ENCODE results near the gene SLC20A1.

SLC20A1 gene

DNA sequence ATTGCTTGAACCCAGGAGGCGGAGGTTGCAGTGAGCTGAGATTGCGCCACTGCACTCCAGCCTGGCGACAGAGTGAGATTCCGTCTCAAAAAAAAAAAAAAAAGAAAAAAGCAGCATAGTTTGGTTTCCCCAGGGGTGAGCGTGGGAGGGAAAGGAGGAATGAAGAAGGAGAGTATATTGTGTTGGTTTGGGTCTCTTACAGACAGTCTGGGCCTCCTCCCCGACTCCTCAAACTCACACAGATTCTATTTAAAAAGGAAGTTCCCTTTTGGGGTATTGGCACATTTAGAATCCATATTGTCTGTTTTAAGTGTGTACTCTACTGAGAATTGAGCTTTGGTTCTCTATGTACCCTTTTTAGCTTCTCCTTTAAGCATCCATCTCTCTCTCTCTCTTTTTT is 27.4 kb upstream of the SLC20A1 start:
- TF ChIP-seq, protein P1, sequence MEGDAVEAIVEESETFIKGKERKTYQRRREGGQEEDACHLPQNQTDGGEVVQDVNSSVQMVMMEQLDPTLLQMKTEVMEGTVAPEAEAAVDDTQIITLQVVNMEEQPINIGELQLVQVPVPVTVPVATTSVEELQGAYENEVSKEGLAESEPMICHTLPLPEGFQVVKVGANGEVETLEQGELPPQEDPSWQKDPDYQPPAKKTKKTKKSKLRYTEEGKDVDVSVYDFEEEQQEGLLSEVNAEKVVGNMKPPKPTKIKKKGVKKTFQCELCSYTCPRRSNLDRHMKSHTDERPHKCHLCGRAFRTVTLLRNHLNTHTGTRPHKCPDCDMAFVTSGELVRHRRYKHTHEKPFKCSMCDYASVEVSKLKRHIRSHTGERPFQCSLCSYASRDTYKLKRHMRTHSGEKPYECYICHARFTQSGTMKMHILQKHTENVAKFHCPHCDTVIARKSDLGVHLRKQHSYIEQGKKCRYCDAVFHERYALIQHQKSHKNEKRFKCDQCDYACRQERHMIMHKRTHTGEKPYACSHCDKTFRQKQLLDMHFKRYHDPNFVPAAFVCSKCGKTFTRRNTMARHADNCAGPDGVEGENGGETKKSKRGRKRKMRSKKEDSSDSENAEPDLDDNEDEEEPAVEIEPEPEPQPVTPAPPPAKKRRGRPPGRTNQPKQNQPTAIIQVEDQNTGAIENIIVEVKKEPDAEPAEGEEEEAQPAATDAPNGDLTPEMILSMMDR (IDR thresholded peaks at IDR 0.05; ENCODE audit: low read length, missing control alignments): no peak
- DNase-seq (ENCODE audit: low read depth): peak; percentile 48
- no peak overlapping the region for H3K4me3 ChIP-seq (replicated peaks; ENCODE audit: low read depth, low read length)

DNA sequence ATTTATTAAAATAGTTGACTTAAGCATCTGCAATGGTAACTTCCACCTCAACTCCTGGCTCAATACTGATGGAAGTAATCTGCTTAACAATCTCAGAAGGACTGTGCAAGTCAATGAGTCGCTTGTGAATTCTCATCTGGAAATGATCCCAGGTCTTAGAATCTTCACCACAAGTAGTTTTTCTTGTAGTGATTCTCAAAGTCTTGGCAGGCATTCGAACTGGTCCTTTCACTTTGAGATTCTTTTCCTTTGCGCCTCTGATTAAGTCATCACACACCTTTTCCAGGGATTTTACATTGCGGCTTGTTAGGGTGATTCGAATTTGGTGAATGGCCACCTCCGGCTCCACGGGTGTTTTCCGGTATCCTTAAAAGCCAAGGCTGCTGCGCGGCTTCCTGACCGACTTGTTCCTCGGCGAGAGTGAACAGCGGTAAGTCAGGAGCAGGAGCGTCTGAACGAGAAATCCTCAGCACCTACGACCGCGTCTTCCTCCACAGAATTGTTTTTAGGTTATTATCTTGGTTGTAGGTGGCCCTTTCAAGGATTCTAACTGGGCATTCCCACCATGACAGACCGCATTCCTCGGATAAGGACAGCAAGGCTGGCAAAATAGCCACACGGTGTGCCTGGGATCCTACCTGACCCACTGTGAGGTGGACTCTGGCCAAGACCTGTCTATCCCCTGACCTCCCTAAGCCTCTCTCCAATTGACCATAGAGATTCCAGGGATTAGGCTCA is 23.8 kb upstream of the SLC20A1 start:
- DNase-seq (ENCODE audit: low read depth): peak; percentile 64
- H3K4me3 ChIP-seq (replicated peaks; ENCODE audit: low read depth, low read length): no peak overlapping the region
- TF ChIP-seq, protein P1 (IDR thresholded peaks at IDR 0.05; ENCODE audit: low read length, missing control alignments): no peak

DNA sequence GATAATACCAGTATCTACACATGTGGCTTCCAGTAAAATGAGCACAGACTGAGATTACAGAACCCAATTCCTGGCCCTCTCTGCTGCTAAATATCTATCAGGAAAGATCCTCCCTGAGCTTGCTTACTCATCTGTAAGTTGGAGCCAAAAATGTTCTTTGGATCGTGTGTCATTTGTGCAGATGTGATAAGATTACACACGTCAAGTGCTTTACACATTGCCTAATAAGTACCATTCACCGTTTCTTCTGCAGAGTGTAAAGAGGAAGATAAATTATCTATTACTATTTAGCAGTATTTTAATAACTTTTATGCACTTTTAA is 23.2 kb upstream of the SLC20A1 start:
- peak; percentile 92 for DNase-seq (ENCODE audit: low read depth)
- no peak overlapping the region for H3K4me3 ChIP-seq (replicated peaks; ENCODE audit: low read depth, low read length)
- TF ChIP-seq, protein P1 (IDR thresholded peaks at IDR 0.05; ENCODE audit: low read length, missing control alignments): no peak

DNA sequence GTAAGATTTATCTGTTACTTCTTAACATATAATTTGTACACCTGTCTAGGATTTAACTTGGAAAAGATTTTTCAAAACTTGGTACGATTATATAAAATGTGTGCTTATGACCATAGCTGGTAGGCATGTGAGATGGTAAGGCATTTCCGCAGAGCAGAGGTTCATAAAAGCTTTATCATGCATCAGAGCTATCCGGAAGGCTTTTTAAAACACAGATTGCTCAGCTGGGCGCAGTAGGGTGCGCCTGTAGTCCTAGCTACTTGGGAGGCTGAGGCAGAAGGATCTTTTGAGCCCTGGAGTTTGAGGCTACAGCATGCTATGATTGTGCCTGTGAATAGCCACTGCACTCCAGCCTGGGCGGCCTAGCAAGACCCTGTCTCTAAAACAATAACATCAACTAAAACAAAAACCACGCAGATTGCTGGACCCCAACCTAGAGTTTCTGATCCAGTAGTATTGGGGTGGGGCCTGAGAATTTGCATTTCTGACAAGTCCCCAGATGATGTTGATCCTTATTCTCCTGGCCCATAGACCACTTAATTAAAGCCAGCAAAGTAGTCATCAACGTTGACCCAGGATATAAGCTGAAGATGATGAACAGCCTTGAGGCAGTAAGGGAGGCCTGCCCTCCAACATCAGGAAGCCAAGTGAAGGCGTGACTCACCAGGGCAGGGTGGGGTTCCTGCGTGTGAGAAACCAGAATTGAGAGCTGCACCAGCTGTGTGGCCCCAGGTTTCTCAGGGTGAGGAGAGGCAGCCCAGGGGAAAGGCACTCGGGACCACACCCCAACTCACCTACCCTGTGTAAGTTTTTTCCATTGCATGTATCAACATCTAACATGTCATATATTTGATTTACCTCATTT is 21.6 kb upstream of the SLC20A1 start:
- H3K4me3 ChIP-seq (replicated peaks; ENCODE audit: low read depth, low read length): peak overlapping the region; percentile 24
- TF ChIP-seq, protein P1 (IDR thresholded peaks at IDR 0.05; ENCODE audit: low read length, missing control alignments): no peak
- DNase-seq (ENCODE audit: low read depth): peak; percentile 76

DNA sequence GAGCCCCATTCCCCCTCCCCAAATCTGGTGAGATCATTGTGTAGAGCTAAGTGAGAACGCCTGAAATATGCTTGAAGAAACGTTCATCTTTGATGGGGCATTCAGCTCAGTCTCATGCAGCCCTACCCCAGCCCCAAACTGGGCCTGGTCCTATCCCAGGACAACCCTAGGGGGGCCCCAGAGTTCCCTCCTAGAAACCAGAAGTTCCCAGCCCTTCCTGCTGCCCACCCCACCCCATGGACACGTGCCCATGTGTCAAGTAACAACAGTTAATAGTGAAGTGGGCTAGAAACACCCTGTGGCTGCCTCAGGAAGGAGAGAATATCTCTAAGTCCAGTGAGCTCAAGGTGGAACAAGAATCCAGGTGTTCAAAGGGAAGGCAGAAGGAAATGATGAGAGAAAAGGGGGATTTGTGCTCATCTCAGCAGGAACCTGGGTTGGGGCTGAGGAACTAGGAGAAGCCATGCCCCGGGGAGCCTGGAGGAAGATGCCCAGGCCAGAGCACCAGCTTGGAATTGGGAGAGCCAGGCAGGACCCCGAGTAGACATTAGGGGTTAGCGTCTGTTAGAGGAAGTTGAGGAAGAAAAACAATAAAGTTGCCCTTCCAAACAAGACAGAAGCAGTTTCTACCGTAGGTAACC is 20.1 kb upstream of the SLC20A1 start:
- DNase-seq (ENCODE audit: low read depth): no peak
- TF ChIP-seq, protein P1 (IDR thresholded peaks at IDR 0.05; ENCODE audit: low read length, missing control alignments): no peak

DNA sequence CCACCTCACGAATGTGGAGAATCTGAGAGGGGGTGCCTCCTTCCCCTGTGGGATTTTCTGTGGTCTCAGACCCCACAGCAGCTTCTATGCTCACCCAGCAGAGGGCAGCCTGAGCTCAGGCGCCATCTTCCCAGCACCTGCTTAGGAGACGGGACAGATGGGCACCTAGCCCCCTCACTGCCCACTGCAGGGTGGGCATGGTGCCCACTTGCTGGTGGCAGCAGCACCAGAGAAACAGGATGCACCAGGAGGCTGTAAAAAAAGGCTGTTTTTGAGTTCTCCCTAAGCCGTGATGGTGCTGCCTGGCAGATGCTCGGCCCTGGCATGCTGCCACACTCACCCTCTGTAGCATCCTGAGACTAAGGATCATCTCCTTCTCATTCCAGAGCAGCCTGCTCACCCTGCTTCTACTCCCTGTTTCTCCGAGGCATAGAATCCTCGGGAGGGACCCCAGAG is 19.1 kb upstream of the SLC20A1 start:
- peak overlapping the region; percentile 26 for H3K4me3 ChIP-seq (replicated peaks; ENCODE audit: low read depth, low read length)
- peak; percentile 79 for DNase-seq (ENCODE audit: low read depth)
- TF ChIP-seq, protein P1 (IDR thresholded peaks at IDR 0.05; ENCODE audit: low read length, missing control alignments): peak; percentile 89

More for the DNA sequence above, 20.1 kb upstream of the SLC20A1 start:
- H3K4me3 ChIP-seq (replicated peaks; ENCODE audit: low read depth, low read length): no peak overlapping the region

Data from fibroblast of pulmonary artery (primary cell).